PC-9 (cell line): ENCODE results near the gene PCDH8. TPM values are rescaled to one million over a fixed set of nuclear protein-coding genes. Genes with fewer than 3 reads are reported as not detected.

Experiments
- Bru-seq: library from RNA; stranded (reverse); fragments of 400-500 nt; gene quantifications from one replicate; lab custom pipeline; 2021; lab: Mats Ljungman, UMichigan
- BruChase-seq, 2 experiments: library from RNA; stranded (reverse); fragments of 400-500 nt; gene quantifications; one replicate each; lab custom pipeline; 2021; lab: Mats Ljungman, UMichigan
- BruUV-seq: library from RNA; stranded (reverse); fragments of 400-500 nt; replicated peaks from 2 replicates; lab custom pipeline; 2021; lab: Mats Ljungman, UMichigan
- CTCF ChIA-PET: fragments of 300-600 bp; sonication (Branson Sonifier 250); formaldehyde crosslinking; loops from one replicate; lab custom pipeline; 2022; ENCODE audit warnings: antibody characterized with exemption; lab: Charles Lee
- POLR2A ChIA-PET: fragments of 300-600 bp; sonication (Branson Sonifier 250); formaldehyde crosslinking; loops from one replicate; lab custom pipeline; 2022; ENCODE audit warnings: antibody characterized with exemption; ENCODE audit not compliant: unreplicated experiment; lab: Charles Lee
- DNase-seq, 2 experiments: peaks; one replicate each; pipeline versions ENCODE4 v3.0.0 to v3.0.0-alpha.2; 2015 to 2022; ENCODE audit warnings: mixed read lengths in 1 of 2
- H2AFZ ChIP-seq: fragments of 200-600 bp; sonication (generic); 2 replicates; pipeline ENCODE4 v1.8.1; 2017; ENCODE audit warnings: antibody characterized with exemption
- H3F3A ChIP-seq: fragments of 200-600 bp; sonication (generic); 2 replicates; pipeline ENCODE4 v1.8.1; 2017; ENCODE audit warnings: antibody characterized with exemption, mild to moderate bottlenecking, low read depth; ENCODE audit not compliant: insufficient read depth
- H3K27ac ChIP-seq: fragments of 200-600 bp; sonication (generic); 2 replicates; pipeline ENCODE4 v1.6.1; 2016; ENCODE audit warnings: mixed run types
- H3K27me3 ChIP-seq: fragments of 200-600 bp; sonication (generic); 2 replicates; pipeline ENCODE4 v1.6.1; 2016; ENCODE audit warnings: low read depth, mixed run types; ENCODE audit not compliant: insufficient read depth
- H3K36me3 ChIP-seq: fragments of 200-600 bp; sonication (generic); 2 replicates; pipeline ENCODE4 v1.6.1; 2016; ENCODE audit warnings: low read depth, mixed run types
- H3K4me1 ChIP-seq: fragments of 200-600 bp; sonication (generic); replicated peaks from 2 replicates; pipeline ENCODE4 v1.6.1; 2016; ENCODE audit warnings: mixed run types; ENCODE audit not compliant: insufficient read depth
- H3K4me2 ChIP-seq: fragments of 200-600 bp; sonication (generic); 2 replicates; pipeline ENCODE4 v1.6.1; 2017; ENCODE audit warnings: mixed run types
- H3K4me3 ChIP-seq: fragments of 200-600 bp; sonication (generic); 2 replicates; pipeline ENCODE4 v1.6.1; 2016; ENCODE audit warnings: mixed run types
- H3K79me2 ChIP-seq: fragments of 200-600 bp; sonication (generic); 2 replicates; pipeline ENCODE4 v1.6.1; 2017; ENCODE audit warnings: low read depth, mixed run types
- H3K9me2 ChIP-seq: fragments of 200-600 bp; sonication (generic); 2 replicates; pipeline ENCODE4 v1.8.1; 2017; ENCODE audit warnings: mild to moderate bottlenecking; ENCODE audit not compliant: insufficient read depth
- H3K9me3 ChIP-seq: fragments of 200-600 bp; sonication (generic); 2 replicates; pipeline ENCODE4 v1.8.1; 2016; ENCODE audit warnings: low read depth; ENCODE audit not compliant: insufficient read depth
- H4K20me1 ChIP-seq: fragments of 200-600 bp; sonication (generic); 2 replicates; pipeline ENCODE4 v1.8.1; 2017; ENCODE audit not compliant: insufficient read depth
- EZH2 ChIP-seq: fragments of 200-600 bp; sonication (generic); IDR thresholded peaks from 2 replicates; pipeline ENCODE4 v1.8.0; 2017; ENCODE audit warnings: antibody characterized with exemption, low read depth
- intact Hi-C: fragments of 100-400 bp; cut with micrococcal nuclease; formaldehyde crosslinking; loops from one replicate; pipeline ENCODE4 v1.10.0; 2022; ENCODE audit not compliant: unreplicated experiment
- long read RNA-seq: library from polyadenylated mRNA; stranded (forward); transcript quantifications from one replicate; pipeline ENCODE4 v2.0.0, GENCODE V29; 2022
- total RNA-seq: library from RNA; stranded (reverse); gene quantifications from 2 replicates; pipeline ENCODE4 v1.2.3, GENCODE V29; 2021
- TF ChIP-seq, protein P1 (sequence below): fragments of 200-600 bp; sonication (generic); conservative IDR thresholded peaks from 2 replicates; pipeline ENCODE4 v1.6.1; 2017; ENCODE audit warnings: mixed run types, antibody characterized with exemption, mild to moderate bottlenecking, moderate library complexity

PCDH8 gene, protein sequence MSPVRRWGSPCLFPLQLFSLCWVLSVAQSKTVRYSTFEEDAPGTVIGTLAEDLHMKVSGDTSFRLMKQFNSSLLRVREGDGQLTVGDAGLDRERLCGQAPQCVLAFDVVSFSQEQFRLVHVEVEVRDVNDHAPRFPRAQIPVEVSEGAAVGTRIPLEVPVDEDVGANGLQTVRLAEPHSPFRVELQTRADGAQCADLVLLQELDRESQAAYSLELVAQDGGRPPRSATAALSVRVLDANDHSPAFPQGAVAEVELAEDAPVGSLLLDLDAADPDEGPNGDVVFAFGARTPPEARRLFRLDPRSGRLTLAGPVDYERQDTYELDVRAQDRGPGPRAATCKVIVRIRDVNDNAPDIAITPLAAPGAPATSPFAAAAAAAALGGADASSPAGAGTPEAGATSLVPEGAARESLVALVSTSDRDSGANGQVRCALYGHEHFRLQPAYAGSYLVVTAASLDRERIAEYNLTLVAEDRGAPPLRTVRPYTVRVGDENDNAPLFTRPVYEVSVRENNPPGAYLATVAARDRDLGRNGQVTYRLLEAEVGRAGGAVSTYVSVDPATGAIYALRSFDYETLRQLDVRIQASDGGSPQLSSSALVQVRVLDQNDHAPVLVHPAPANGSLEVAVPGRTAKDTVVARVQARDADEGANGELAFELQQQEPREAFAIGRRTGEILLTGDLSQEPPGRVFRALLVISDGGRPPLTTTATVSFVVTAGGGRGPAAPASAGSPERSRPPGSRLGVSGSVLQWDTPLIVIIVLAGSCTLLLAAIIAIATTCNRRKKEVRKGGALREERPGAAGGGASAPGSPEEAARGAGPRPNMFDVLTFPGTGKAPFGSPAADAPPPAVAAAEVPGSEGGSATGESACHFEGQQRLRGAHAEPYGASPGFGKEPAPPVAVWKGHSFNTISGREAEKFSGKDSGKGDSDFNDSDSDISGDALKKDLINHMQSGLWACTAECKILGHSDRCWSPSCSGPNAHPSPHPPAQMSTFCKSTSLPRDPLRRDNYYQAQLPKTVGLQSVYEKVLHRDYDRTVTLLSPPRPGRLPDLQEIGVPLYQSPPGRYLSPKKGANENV
- total RNA-seq (not detected in 2 replicates), Bru-seq, nascent RNA (not detected), BruChase-seq, experiment 1, labeled RNA remaining after a 2-hour chase (not detected), BruChase-seq, experiment 2, labeled RNA remaining after a 6-hour chase (not detected)
- long read RNA-seq, result 0 reads

- no peaks in the 10 kb centered on the region for H3K36me3 ChIP-seq
- H3K4me1 ChIP-seq, result no peaks in the 10 kb centered on the region
- DNase-seq, result no peak
- ChIA-PET POLR2A (no interaction called here), CTCF (no interaction called here)
- no peak within 1 kb of the TSS for H3K27ac ChIP-seq
- no peaks in the 10 kb centered on the region for H3F3A ChIP-seq
- H4K20me1 ChIP-seq, result no peaks in the 10 kb centered on the region
- peaks cover 14% of the 10 kb centered on the region for H3K27me3 ChIP-seq
- intact Hi-C loops, result no loop called here
- no TSS peak for BruUV-seq
- TF ChIP-seq, protein P1, sequence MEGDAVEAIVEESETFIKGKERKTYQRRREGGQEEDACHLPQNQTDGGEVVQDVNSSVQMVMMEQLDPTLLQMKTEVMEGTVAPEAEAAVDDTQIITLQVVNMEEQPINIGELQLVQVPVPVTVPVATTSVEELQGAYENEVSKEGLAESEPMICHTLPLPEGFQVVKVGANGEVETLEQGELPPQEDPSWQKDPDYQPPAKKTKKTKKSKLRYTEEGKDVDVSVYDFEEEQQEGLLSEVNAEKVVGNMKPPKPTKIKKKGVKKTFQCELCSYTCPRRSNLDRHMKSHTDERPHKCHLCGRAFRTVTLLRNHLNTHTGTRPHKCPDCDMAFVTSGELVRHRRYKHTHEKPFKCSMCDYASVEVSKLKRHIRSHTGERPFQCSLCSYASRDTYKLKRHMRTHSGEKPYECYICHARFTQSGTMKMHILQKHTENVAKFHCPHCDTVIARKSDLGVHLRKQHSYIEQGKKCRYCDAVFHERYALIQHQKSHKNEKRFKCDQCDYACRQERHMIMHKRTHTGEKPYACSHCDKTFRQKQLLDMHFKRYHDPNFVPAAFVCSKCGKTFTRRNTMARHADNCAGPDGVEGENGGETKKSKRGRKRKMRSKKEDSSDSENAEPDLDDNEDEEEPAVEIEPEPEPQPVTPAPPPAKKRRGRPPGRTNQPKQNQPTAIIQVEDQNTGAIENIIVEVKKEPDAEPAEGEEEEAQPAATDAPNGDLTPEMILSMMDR, result no peak
- no peak for TF ChIP-seq EZH2
- H3K79me2 ChIP-seq, result no peaks in the 10 kb centered on the region
- no peaks in the 10 kb centered on the region for H3K9me3 ChIP-seq
- H2AFZ ChIP-seq, result no peak within 1 kb of the TSS
- no peaks in the 10 kb centered on the region for H3K9me2 ChIP-seq
- H3K4me3 ChIP-seq, result no peak within 1 kb of the TSS
- H3K4me2 ChIP-seq, result no peak within 1 kb of the TSS
These were observed at the start of gene PCDH8 for GRCh38 chr13:52848455-52849195. TSS of gene PCDH8 (minus strand) at chr13:52848640. CDS start at chr13:52848436, 204 bp downstream.

DNA sequence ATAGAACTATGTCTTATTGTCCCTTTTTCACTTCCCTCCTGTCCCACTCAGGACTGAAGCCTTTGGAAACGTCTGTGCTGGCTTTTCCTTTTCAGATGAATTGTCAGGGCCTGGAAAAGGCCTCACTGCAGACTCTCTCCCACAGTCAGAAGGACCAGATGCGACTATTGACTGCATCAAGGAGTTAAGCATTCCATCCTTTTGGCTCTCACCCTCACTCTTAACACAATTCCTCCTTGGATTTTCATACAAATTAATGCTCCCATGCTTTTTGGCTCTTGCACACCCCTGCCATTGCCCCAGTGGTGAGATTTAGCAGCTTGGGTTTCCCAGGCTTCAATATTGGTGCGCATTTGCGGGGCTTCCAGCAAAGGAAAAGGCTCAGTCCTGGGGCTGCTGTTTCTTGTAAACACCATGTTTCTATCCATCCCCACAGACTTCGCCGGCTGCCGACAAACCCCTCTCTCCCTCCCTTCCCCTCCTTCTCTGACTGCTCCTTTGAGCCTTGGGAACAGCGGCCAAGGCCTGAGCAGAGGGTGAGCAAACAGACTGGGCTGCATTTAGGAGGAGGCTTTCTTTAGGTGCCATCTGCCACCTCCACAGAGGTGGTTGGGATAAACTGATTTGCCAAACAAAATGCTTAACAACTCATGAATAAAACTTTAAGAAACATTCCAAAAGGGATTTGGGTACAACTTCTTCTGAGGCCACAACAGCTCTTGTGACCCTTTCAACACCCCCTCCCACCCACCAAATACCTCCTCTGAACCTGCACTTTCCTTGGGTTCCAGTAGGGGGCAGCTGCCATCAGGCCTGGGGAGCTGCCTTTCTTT is 48.6 kb upstream of the PCDH8 start:
- no peaks in the 10 kb centered on the region for H3F3A ChIP-seq
- no peaks in the 10 kb centered on the region for H3K4me1 ChIP-seq
- BruUV-seq, result no TSS peak
- H3K36me3 ChIP-seq, result no peaks in the 10 kb centered on the region
- H3K79me2 ChIP-seq, result no peaks in the 10 kb centered on the region
- POLR2A ChIA-PET, result no interaction called here
- no peaks in the 10 kb centered on the region for H3K9me2 ChIP-seq
- H3K4me3 ChIP-seq, result no peak overlapping the region
- intact Hi-C loops, result no loop called here
- no peak overlapping the region for H3K27ac ChIP-seq
- no peak overlapping the region for H3K4me2 ChIP-seq
- no peak for DNase-seq
- TF ChIP-seq, protein P1, result peak; percentile 63
- no peak for TF ChIP-seq EZH2
- no peaks in the 10 kb centered on the region for H4K20me1 ChIP-seq
- CTCF ChIA-PET, result interaction anchor here (0.6 to 0.7 kb wide), 2 partner anchors 9 to 26 kb away, joined by 4 read pairs; no protein-coding TSS in a partner anchor
- H3K27me3 ChIP-seq, result peaks cover 59% of the 10 kb centered on the region
- no peak overlapping the region for H2AFZ ChIP-seq
- no peaks in the 10 kb centered on the region for H3K9me3 ChIP-seq
